ENCODE results near the gene LOXL4. TPM values are rescaled to one million over a fixed set of nuclear protein-coding genes. Genes with fewer than 3 reads are reported as not detected.

LOXL4 gene
- total RNA-seq, result not detected in 2 replicates

- Mint-ChIP-seq H3K36me3 (ENCODE audit: low read depth) (no peaks in the 10 kb centered on the region), H3K9me3 (no peaks in the 10 kb centered on the region), H3K27ac (no peak within 1 kb of the TSS), H3K27me3 (ENCODE audit: low read depth) (peaks cover 53% of the 10 kb centered on the region), H3K4me3 (ENCODE audit: low read depth) (peak within 1 kb of the TSS; percentile 70), H3K4me1 (ENCODE audit: low read depth) (no peaks in the 10 kb centered on the region)
- no peak for DNase-seq (ENCODE audit: low spot score)
- intact Hi-C loops (cut with micrococcal nuclease), result no loop called here
Observed at GRCh38 chr10:98267894-98268693, at the start of gene LOXL4. Gene LOXL4, minus strand, starts transcription at chr10:98268194. Its CDS starts 5,175 bp downstream, at chr10:98263019.

GRCh38 chr10:98316661-98317060 is 48.7 kb upstream of the LOXL4 start:
- intact Hi-C loops (cut with micrococcal nuclease), result no loop called here
- no peak overlapping the region for H3K4me3 Mint-ChIP-seq (ENCODE audit: low read depth)
- H3K27ac Mint-ChIP-seq, result no peak overlapping the region
- no peaks in the 10 kb centered on the region for H3K9me3 Mint-ChIP-seq
- no peak for DNase-seq (ENCODE audit: low spot score)
- H3K27me3 Mint-ChIP-seq (ENCODE audit: low read depth), result no peaks in the 10 kb centered on the region
- no peaks in the 10 kb centered on the region for H3K36me3 Mint-ChIP-seq (ENCODE audit: low read depth)
- no peaks in the 10 kb centered on the region for H3K4me1 Mint-ChIP-seq (ENCODE audit: low read depth)

DNA sequence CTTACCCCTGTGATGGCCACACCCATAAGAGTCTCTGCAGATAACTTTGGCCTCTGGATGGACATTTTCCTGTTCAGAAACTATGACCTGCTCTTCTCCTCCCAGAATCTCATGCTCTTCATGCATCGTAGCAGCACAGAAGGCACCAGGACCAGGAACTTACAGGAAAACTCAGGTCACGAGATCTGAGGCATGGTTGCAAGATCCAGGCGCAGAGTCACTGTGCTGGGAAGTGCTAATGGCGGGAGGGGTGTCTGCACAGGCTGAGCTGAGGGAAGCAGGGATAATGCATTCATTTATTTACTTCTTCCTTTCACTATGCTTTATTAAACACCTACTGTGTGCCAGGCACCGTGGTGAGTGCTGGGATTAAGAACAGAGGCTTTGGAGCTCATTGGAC is 48.2 kb upstream of the LOXL4 start:
- Mint-ChIP-seq H3K4me3 (ENCODE audit: low read depth) (no peak overlapping the region), H3K9me3 (no peaks in the 10 kb centered on the region), H3K27ac (no peak overlapping the region), H3K4me1 (ENCODE audit: low read depth) (no peaks in the 10 kb centered on the region), H3K27me3 (ENCODE audit: low read depth) (no peaks in the 10 kb centered on the region), H3K36me3 (ENCODE audit: low read depth) (no peaks in the 10 kb centered on the region)
- intact Hi-C loops (cut with micrococcal nuclease), result no loop called here
- DNase-seq (ENCODE audit: low spot score), result no peak

DNA sequence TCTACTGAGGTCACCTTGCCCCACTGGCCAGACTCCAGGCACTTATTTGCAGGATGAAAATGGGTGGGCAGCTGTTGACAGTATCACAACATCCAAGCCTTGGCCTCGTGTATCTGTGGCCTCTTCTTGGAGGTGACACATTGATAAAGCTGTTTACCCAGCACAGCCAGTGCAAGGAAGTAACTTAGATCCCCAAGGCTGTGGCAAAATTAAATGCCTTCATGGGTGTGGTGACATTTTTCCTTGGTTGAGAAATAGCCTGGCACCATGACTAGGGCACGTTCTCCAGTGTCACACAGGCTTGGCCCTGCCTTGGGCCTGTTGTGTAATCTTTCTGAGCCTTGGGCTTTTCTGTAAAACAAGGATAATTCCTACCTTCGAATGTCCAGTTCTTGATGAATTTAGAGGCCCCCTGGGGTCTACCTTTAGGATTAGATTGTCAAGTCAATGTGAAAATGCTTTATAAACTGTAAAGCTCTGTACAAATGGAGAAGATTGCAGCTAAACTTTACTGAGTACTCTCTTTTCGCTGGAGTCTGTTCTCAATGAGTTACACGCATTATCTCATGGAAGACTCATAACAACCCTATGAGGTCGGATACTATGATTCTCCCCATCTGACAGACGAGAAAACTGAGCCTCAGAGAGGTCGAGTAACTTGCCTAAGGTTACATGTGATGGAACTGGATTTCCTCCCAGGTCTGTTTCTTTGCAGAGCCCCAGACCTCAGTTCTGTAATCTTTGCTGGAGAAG is 46.7 kb upstream of the LOXL4 start:
- intact Hi-C loops (cut with micrococcal nuclease), result no loop called here
- H3K27me3 Mint-ChIP-seq (ENCODE audit: low read depth), result no peaks in the 10 kb centered on the region
- H3K36me3 Mint-ChIP-seq (ENCODE audit: low read depth), result no peaks in the 10 kb centered on the region
- H3K4me1 Mint-ChIP-seq (ENCODE audit: low read depth), result no peaks in the 10 kb centered on the region
- no peak for DNase-seq (ENCODE audit: low spot score)
- H3K9me3 Mint-ChIP-seq, result no peaks in the 10 kb centered on the region
- no peak overlapping the region for H3K4me3 Mint-ChIP-seq (ENCODE audit: low read depth)
- H3K27ac Mint-ChIP-seq, result no peak overlapping the region

GRCh38 chr10:98313598-98313997 is 45.6 kb upstream of the LOXL4 start:
- no peaks in the 10 kb centered on the region for H3K9me3 Mint-ChIP-seq
- H3K27me3 Mint-ChIP-seq (ENCODE audit: low read depth), result peaks cover 8% of the 10 kb centered on the region
- intact Hi-C loops (cut with micrococcal nuclease), result no loop called here
- no peak for DNase-seq (ENCODE audit: low spot score)
- no peaks in the 10 kb centered on the region for H3K4me1 Mint-ChIP-seq (ENCODE audit: low read depth)
- no peak overlapping the region for H3K4me3 Mint-ChIP-seq (ENCODE audit: low read depth)
- no peak overlapping the region for H3K27ac Mint-ChIP-seq
- H3K36me3 Mint-ChIP-seq (ENCODE audit: low read depth), result no peaks in the 10 kb centered on the region

DNA sequence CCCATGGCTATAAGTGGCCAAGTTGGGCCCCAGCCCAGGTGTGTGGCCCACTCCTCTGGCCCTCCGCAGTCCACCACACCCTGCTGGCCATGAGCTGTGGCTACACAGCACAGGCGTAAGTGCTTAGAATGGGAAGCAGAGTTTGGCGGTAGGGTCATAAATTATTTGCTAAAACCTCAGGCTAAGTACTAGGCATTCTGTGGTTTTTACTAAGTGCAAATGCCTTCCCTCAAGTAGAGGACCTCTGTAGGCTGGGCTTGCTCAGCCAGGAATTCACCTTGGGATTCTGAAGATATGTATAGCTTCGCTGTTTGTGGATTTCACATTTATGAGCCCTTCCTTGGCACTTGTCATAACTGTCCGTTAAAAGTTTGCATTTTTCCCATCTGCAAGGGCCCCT is 44.8 kb upstream of the LOXL4 start:
- no peak overlapping the region for H3K4me3 Mint-ChIP-seq (ENCODE audit: low read depth)
- no peaks in the 10 kb centered on the region for H3K36me3 Mint-ChIP-seq (ENCODE audit: low read depth)
- H3K27me3 Mint-ChIP-seq (ENCODE audit: low read depth), result peaks cover 14% of the 10 kb centered on the region
- intact Hi-C loops (cut with micrococcal nuclease), result no loop called here
- H3K4me1 Mint-ChIP-seq (ENCODE audit: low read depth), result no peaks in the 10 kb centered on the region
- no peak overlapping the region for H3K27ac Mint-ChIP-seq
- DNase-seq (ENCODE audit: low spot score), result no peak
- H3K9me3 Mint-ChIP-seq, result no peaks in the 10 kb centered on the region

- no peaks in the 10 kb centered on the region for H3K36me3 Mint-ChIP-seq (ENCODE audit: low read depth)
- H3K4me1 Mint-ChIP-seq (ENCODE audit: low read depth), result no peaks in the 10 kb centered on the region
- DNase-seq (ENCODE audit: low spot score), result no peak
- no peaks in the 10 kb centered on the region for H3K9me3 Mint-ChIP-seq
- intact Hi-C loops (cut with micrococcal nuclease), result no loop called here
- H3K27me3 Mint-ChIP-seq (ENCODE audit: low read depth), result peaks cover 15% of the 10 kb centered on the region
- H3K27ac Mint-ChIP-seq, result no peak overlapping the region
- no peak overlapping the region for H3K4me3 Mint-ChIP-seq (ENCODE audit: low read depth)
Observed at GRCh38 chr10:98312349-98312748, 44.4 kb upstream of the LOXL4 start.

DNA sequence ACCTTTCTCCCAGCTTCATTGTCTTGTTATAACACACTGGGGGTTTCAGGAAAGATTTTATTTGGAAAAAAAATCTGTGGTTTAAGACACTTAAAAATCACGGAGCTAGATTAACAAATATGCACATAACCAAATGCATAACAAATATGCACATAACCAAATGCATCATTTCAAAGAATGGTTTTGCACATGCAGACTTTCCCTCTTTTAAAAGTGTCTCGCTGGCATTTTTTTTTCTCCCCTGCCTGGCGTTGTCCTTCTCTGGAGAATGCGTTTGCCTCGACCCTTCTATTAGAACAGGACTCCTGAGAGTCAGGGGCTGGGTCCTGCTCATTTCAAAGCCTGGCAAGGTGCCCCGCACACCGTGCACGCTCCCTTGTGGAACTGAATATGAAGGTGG is 42.7 kb upstream of the LOXL4 start:
- Mint-ChIP-seq H3K27me3 (ENCODE audit: low read depth) (peaks cover 18% of the 10 kb centered on the region), H3K27ac (no peak overlapping the region), H3K9me3 (no peaks in the 10 kb centered on the region), H3K36me3 (ENCODE audit: low read depth) (no peaks in the 10 kb centered on the region), H3K4me1 (ENCODE audit: low read depth) (no peaks in the 10 kb centered on the region), H3K4me3 (ENCODE audit: low read depth) (no peak overlapping the region)
- DNase-seq (ENCODE audit: low spot score), result no peak
- intact Hi-C loops (cut with micrococcal nuclease), result no loop called here

DNA sequence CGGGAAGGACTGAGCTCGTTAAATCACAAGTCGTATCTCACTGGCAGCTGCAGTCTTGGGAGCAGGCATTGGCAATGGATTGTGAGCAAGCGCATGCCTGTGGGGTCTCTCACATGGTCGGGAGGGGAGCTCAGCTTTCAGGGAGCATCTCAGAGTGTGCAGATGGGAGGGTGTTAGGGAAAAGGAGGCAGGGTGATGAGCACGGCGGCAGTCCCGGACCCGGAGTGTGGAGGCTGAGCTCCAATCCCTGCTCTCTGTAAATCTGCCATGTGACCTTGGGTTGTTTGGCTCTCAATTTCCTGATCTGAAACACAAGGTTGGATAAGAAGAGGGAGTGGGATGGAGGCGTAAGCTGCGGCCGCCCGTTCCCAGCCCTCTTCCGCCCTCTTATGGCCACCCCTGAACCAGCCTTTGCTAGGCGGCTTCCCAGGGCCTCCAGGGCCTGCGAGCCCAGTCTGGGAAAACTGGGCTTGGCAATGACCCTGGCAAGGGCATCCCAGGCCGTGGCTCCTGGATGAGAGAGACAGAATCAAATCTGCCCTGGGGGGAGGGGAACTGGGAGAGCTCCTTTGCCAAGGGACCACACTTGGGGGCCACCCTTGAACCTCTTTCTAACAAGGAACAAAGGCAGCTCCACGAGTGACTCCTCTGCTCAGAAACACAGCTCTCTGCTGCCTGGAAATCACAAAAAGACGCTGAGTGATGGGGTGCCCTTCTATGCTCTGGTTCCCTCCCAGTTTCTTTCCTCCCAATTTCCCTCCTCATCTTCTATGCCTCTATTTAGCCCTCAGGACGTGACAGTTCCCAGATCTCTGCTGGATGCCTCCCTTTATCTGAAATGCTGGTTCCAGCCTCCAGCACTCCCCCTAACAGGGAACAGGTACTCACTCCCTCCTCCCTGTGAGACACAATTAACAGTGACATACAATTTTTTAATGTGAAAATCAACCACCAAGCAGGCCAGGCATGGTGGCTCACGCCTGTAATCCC is 41.7 kb upstream of the LOXL4 start:
- Mint-ChIP-seq H3K9me3 (no peaks in the 10 kb centered on the region), H3K27me3 (ENCODE audit: low read depth) (peaks cover 21% of the 10 kb centered on the region), H3K4me3 (ENCODE audit: low read depth) (no peak overlapping the region), H3K27ac (no peak overlapping the region), H3K36me3 (ENCODE audit: low read depth) (no peaks in the 10 kb centered on the region), H3K4me1 (ENCODE audit: low read depth) (no peaks in the 10 kb centered on the region)
- intact Hi-C loops (cut with micrococcal nuclease), result loop anchor here (1.0 kb wide), 1 partner anchor 139 kb away; no protein-coding TSS in a partner anchor
- DNase-seq (ENCODE audit: low spot score), result no peak

GRCh38 chr10:98308669-98309365 is 40.8 kb upstream of the LOXL4 start:
- intact Hi-C loops (cut with micrococcal nuclease), result loop anchor here (1.0 kb wide), 1 partner anchor 139 kb away; no protein-coding TSS in a partner anchor
- Mint-ChIP-seq H3K27ac (no peak overlapping the region), H3K4me3 (ENCODE audit: low read depth) (no peak overlapping the region), H3K36me3 (ENCODE audit: low read depth) (no peaks in the 10 kb centered on the region), H3K27me3 (ENCODE audit: low read depth) (peaks cover 21% of the 10 kb centered on the region), H3K4me1 (ENCODE audit: low read depth) (no peaks in the 10 kb centered on the region), H3K9me3 (no peaks in the 10 kb centered on the region)
- no peak for DNase-seq (ENCODE audit: low spot score)

- H3K36me3 Mint-ChIP-seq (ENCODE audit: low read depth), result no peaks in the 10 kb centered on the region
- H3K27me3 Mint-ChIP-seq (ENCODE audit: low read depth), result peaks cover 21% of the 10 kb centered on the region
- H3K27ac Mint-ChIP-seq, result no peak overlapping the region
- no peak for DNase-seq (ENCODE audit: low spot score)
- intact Hi-C loops (cut with micrococcal nuclease), result no loop called here
- no peaks in the 10 kb centered on the region for H3K9me3 Mint-ChIP-seq
- H3K4me1 Mint-ChIP-seq (ENCODE audit: low read depth), result no peaks in the 10 kb centered on the region
- no peak overlapping the region for H3K4me3 Mint-ChIP-seq (ENCODE audit: low read depth)
Observed at GRCh38 chr10:98307916-98308541, 40.0 kb upstream of the LOXL4 start.

DNA sequence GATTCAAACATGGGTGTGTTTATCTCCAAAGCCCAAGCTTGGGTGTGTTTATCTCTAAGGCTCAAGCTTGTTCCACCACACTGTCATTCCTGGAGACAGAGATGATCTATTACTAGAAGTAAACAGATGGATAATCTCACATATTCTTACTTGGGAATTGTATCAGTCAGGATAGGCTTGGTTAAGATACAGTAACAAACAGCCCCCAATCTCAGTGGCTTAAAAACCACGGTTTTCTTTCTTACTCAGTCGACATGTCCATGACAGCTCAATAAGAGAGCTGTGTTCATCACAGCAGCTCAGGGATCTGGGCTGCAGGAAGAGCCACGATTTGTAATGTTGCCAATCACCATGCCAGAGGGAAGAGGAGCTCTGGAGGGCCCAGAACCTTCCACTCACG is 38.5 kb upstream of the LOXL4 start:
- Mint-ChIP-seq H3K27ac (no peak overlapping the region), H3K4me1 (ENCODE audit: low read depth) (no peaks in the 10 kb centered on the region), H3K9me3 (no peaks in the 10 kb centered on the region), H3K36me3 (ENCODE audit: low read depth) (no peaks in the 10 kb centered on the region), H3K4me3 (ENCODE audit: low read depth) (no peak overlapping the region), H3K27me3 (ENCODE audit: low read depth) (peaks cover 21% of the 10 kb centered on the region)
- intact Hi-C loops (cut with micrococcal nuclease), result no loop called here
- no peak for DNase-seq (ENCODE audit: low spot score)

Data from activated T-helper 2 cell treated with anti-CD3 and anti-CD28 coated beads, Interferon-gamma antibody, Interleukin-2, Interleukin-4, amounts not matched to agents 10 μg/mL and 5 μg/mL and 100 μg/mL, durations not matched to agents 14 hours and 24 hours and 36 hours (primary cell).